Activated naive CD4-positive, alpha-beta T cell treated with anti-CD3 and anti-CD28 coated beads, Interleukin-2, amount 50 U/mL, for 16 hours (primary cell): ENCODE results near the gene STXBP3.
"Not testable (repeated sequence)": the region's sequence is repeated elsewhere in the genome, so short reads cannot be mapped to it uniquely, and the experiment has no call there.

Experiments
- DNase-seq: peaks from one replicate; pipeline ENCODE4 v3.0.0-alpha.2; 2020

The STXBP3 gene

GRCh38 chr1:108729481-108729880 lies 17.0 kb upstream of the STXBP3 start:
- DNase-seq, result no peak

DNA sequence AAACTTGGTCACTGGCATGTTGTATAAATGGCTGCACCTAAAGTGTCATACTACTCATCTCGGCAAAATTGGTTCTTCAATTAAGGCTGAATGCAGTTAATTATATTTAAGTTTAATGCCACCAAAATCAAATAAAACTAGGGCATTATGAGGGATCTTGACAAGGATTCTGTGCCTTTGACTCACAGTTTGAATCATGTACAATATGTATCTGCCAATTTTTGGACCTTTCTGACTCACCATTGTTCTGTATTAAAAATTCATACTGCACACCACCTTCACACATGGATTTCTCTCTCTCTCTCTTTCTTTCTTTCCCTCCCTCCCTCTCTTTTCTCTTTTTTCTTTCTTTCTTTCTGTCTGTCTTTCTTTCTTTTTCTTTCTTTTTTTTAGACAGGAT lies 14.1 kb upstream of the STXBP3 start:
- DNase-seq, result no peak

GRCh38 chr1:108734171-108734865 lies 12.2 kb upstream of the STXBP3 start:
- no peak for DNase-seq

DNA sequence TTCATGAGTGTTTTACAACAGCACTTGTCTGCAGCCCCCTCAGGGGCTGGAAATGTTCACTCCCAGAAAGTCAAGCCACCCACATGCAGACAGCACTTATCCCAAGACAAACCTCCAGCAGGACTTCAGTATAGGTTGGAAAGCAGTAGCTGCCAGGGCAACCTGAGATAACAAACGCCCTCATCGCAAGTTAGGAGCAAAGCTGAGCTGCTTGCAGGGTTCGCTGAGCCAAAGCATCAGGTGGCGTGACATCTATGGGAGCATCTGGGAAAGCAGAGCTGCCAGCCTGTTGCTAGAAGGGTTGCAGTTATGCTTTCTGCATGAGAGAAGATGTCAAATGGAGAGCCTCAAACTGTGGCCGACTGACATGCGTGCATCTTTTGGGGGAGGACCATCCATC lies 4.2 kb upstream of the STXBP3 start:
- DNase-seq, result no peak

DNA sequence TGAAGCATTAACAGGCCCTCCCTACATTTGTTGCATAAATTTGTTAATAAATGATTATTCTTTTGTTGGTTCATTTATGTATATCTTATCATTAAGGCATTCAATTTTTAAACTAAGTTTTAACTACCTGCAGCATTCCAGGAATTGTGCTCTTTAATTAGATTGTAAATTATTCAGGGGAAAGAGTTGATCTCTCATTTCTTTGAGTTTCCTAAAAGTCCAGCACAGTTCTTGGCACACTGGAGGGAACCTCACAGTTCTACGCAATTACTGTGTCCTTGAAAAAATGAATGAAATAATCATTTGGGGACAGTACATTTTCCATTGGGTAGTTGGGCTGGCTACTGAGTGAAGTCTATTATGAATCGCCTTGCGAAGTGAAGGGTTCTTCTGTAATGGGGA lies 493 bp upstream of the STXBP3 start:
- DNase-seq, result no peak

GRCh38 chr1:108747171-108747850 lies 837 bp downstream of the STXBP3 start:
- peak; percentile 13 for DNase-seq

- DNase-seq, result no peak
Measured at GRCh38 chr1:108747898-108748297, 1.4 kb downstream of the STXBP3 start.

DNA sequence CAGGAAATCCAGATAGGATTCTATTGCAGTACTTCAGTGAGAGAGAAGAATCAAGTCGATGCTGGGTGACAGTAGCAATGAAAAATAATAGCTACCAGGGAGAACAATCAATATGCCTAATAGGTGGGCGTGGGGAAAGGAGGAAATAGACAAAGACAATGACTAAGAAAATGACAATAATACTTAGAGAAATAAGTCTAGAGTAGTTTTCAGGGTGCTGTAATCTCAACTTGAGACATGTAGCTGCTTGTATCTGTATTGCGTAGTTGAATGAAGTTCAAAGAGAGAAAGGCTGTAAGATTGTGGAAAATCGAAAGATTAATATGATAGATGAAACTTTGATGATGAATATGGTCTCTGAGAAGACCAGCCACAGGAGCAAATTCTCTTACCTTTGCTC lies 2.6 kb downstream of the STXBP3 start:
- DNase-seq, result no peak

- DNase-seq, result no peak
Measured at GRCh38 chr1:108750476-108751181, 4.2 kb downstream of the STXBP3 start.

DNA sequence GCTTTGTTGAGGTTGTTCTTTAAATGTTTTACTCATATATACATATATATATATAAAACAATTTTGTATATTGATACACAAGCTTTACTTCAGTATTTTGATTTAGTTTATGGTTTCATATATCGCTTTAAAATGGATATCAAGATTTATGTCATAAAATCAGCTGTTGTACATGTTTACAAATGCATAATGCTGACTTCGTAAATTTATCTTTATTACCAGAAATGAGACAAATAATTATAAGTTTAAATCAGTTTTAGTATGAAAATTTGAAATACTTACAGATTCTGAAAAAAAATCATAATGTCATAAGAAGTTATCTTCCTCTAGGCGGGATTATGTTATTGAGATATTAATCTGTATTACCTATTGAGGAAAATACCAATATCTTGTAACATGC lies 6.9 kb downstream of the STXBP3 start:
- DNase-seq, result no peak

- no peak for DNase-seq
Measured at GRCh38 chr1:108758796-108759195, 12.3 kb downstream of the STXBP3 start.

DNA sequence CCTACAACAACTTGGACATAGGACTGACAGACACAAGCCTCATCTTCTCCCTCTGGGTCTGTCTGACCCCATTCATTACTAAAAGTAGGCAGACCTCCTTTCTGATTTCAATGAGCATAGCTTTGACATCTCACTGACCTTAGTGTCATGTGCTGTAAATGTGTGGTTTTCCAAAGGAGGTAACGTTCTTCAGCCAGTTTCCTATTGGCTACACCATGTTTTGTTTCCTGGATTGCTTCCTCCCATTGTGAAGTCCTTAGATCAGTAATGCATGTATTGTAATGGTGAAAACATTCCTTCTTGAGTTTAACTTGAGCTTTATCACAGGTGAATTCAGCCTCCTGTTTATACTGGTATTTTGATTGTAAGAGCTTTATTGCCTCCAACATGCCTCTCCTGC lies 20.6 kb downstream of the STXBP3 start:
- DNase-seq, result no peak

DNA sequence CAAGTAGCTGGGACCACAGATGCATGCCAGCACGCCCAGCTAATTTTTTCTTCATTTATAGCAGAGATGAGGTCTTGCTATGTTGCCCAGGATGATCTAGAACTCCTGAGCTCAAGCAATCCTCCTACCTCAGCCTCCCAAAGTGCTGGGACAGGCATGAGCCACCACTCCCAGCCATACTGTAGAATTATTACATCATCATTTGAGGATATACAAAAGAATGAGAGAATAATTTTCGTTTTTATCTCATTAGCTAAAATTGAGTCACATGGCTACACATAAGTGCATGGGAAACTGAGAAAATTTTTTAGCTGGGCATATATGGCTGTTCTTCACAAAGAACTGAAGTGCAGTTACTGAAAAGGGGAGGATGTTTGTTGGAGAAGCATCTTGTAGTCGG lies 21.2 kb downstream of the STXBP3 start:
- no peak for DNase-seq

- DNase-seq, result no peak
Measured at GRCh38 chr1:108777839-108778238, 31.4 kb downstream of the STXBP3 start.

DNA sequence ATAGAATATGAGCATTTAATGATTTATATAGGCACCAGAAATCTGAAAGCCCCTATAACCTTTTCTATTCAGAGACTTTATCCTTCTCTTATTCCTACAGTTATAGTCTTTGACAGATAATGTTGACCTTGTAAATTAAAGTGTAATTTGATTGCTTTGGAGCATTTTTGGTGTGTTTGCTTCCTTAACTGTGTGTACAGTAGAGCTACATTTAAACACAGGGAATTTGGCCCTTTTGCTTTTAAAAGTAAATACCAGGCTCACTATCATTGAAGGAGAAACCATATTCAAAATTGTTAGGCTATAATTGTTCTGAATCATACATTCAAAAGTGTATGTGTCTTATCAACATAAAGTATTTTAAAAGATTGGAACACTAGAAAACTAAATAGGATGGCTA lies 33.0 kb downstream of the STXBP3 start:
- DNase-seq, result no peak

GRCh38 chr1:108780937-108781574 lies 34.6 kb downstream of the STXBP3 start:
- DNase-seq, result no peak

DNA sequence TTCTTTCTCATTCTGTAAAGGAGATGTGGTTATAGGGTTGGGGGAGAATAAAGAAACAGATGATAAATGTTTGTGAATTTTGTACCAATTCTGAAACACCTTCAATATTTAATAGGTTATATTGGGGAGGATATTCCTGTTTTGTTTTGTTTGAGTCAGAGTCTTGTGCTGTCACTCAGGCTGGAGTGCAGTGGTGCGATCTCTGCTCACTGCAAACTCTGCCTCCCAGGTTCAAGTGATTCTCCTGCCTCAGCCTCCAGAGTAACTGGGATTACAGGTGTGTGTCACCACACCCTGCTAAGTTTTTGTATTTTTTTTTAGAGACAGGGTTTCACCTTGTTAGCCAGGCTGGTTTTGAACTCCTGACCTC lies 35.1 kb downstream of the STXBP3 start:
- DNase-seq, result not testable (repeated sequence)

DNA sequence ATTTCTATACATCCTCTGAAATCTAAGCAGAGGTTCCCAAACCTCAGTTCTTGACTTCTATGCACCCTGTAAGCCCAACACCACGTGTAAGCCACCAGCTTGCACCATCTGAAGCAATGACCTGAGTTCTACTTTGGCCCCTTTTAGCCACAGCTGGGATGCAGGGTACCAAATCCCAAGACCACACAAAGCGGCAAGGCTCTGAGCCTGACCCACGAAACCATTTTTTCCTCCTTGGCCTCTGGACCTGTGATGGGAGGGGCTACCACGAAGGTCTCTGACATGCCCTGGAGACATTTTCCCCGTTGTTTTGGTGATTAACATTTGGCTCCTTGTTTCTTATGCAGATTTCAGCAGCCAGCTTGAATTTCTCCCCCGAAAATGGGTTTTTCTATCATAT lies 38.8 kb downstream of the STXBP3 start:
- no peak for DNase-seq

GRCh38 chr1:108785880-108786279 lies 39.4 kb downstream of the STXBP3 start:
- DNase-seq, result no peak

GRCh38 chr1:108791790-108792189 lies 45.3 kb downstream of the STXBP3 start:
- DNase-seq, result no peak

GRCh38 chr1:108792420-108792819 lies 45.9 kb downstream of the STXBP3 start:
- no peak for DNase-seq

- no peak for DNase-seq
Measured at GRCh38 chr1:108799001-108799400, 52.5 kb downstream of the STXBP3 start.

GRCh38 chr1:108801101-108801500 lies 54.6 kb downstream of the STXBP3 start:
- no peak for DNase-seq

DNA sequence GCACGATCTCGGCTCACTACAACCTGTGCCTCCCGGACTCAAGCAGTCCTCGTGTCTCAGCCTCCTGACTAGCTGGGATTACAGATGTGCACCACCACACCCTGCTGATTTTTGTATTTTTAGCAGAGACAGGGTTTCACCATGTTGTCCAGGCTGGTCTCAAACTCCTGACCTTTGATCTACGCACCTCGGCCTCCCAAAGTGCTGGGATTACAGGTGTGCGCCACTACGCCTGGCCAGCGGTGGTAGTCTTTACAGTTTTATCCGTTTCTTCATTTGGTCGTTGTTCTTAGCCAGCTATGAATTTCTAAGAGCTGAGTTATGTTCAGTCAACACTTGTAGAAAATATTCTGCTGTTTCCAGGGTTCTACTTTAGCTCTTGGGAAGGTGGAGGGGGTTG lies 57.1 kb downstream of the STXBP3 start:
- no peak for DNase-seq
